CD14-positive monocyte (primary cell): Measurements from ENCODE around the gene TOM1L2. TPM values are rescaled to one million over a fixed set of nuclear protein-coding genes. Genes with fewer than 3 reads are reported as not detected.

Experiments used
- DNase-seq, 3 donors: peaks; one replicate each; pipeline ENCODE4 v3.0.0-alpha.2; 2011 to 2022
- H2AFZ ChIP-seq: 2 replicates; pipeline ENCODE4 v1.6.0; 2012; ENCODE audit warnings: mild to moderate bottlenecking, low read depth, low read length, inconsistent platforms; ENCODE audit not compliant: insufficient read depth, poor library complexity, severe bottlenecking
- H3K27ac ChIP-seq, 2 donors: 1 replicate in 1 of 2; 2 replicates in 1 of 2; pipeline ENCODE4 v1.5.1; 2012 to 2013; ENCODE audit warnings: low read length in 2 of 2, control low read depth in 1 of 2, inconsistent platforms in 1 of 2, low read depth in 1 of 2, mild to moderate bottlenecking in 1 of 2
- H3K27me3 ChIP-seq, 2 donors: one replicate each; pipeline versions ENCODE4 v1.6.0 to v1.6.1; 2011 to 2013; ENCODE audit warnings: low read length in 2 of 2; ENCODE audit not compliant: control insufficient read depth in 2 of 2, insufficient read depth in 2 of 2
- H3K36me3 ChIP-seq, 2 donors: replicated peaks in 1 of 2; 1 replicate in 1 of 2; 2 replicates in 1 of 2; pipeline versions ENCODE4 v1.5.1 to v1.6.1; 2012 to 2013; ENCODE audit warnings: low read length in 2 of 2, control low read depth in 1 of 2, inconsistent platforms in 1 of 2, mild to moderate bottlenecking in 1 of 2; ENCODE audit not compliant: insufficient read depth in 2 of 2, control insufficient read depth in 1 of 2
- H3K4me1 ChIP-seq, 2 donors: 1 replicate in 1 of 2; 2 replicates in 1 of 2; pipeline versions ENCODE4 v1.5.1 to v1.6.1; 2012 to 2013; ENCODE audit warnings: low read length in 2 of 2, control low read depth in 1 of 2, inconsistent platforms in 1 of 2, mild to moderate bottlenecking in 1 of 2, moderate library complexity in 1 of 2; ENCODE audit not compliant: insufficient read depth in 2 of 2, control insufficient read depth in 1 of 2
- H3K4me2 ChIP-seq: replicated peaks from 2 replicates; pipeline ENCODE3; 2012; ENCODE audit warnings: low read length, moderate library complexity, mild to moderate bottlenecking; ENCODE audit not compliant: poor library complexity, severe bottlenecking; ENCODE audit errors: extremely low read depth
- H3K4me3 ChIP-seq, 3 experiments: fragments of 200-600 bp in 1 of 3; sonication (generic) in 1 of 3; replicated peaks in 1 of 3; 1 replicate in 2 of 3; 2 replicates in 1 of 3; pipeline ENCODE4 v1.5.1; 2011 to 2013; ENCODE audit warnings: low read length in 3 of 3, mild to moderate bottlenecking in 3 of 3, control low read depth in 2 of 3, low read depth in 2 of 3, inconsistent platforms in 1 of 3, moderate library complexity in 1 of 3
- H3K79me2 ChIP-seq: 2 replicates; pipeline ENCODE4 v1.6.0; 2012; ENCODE audit warnings: mild to moderate bottlenecking, control low read depth, inconsistent platforms, low read length, moderate library complexity; ENCODE audit not compliant: insufficient read depth
- H3K9ac ChIP-seq: 2 replicates; pipeline ENCODE4 v1.6.0; 2017; ENCODE audit warnings: low read length, mild to moderate bottlenecking; ENCODE audit not compliant: insufficient read depth, poor library complexity, severe bottlenecking
- H3K9me3 ChIP-seq, 2 donors: replicated peaks in 1 of 2; 1 replicate in 1 of 2; 2 replicates in 1 of 2; pipeline versions ENCODE4 v1.5.1 to v1.6.1; 2012 to 2013; ENCODE audit warnings: low read length in 2 of 2, control low read depth in 1 of 2; ENCODE audit not compliant: control insufficient read depth in 1 of 2, insufficient read depth in 1 of 2
- H4K20me1 ChIP-seq: 2 replicates; pipeline ENCODE4 v1.6.0; 2012; ENCODE audit warnings: mild to moderate bottlenecking, low read length, control low read depth, moderate library complexity; ENCODE audit not compliant: insufficient read depth
- H3K27ac Mint-ChIP-seq, 7 donors: one replicate each; pipeline ENCODE4 v1.8.0; 2020; ENCODE audit warnings: mild to moderate bottlenecking in 7 of 7, mixed read lengths in 7 of 7, moderate library complexity in 6 of 7, inconsistent platforms in 2 of 7
- H3K27me3 Mint-ChIP-seq, 3 donors: one replicate each; pipeline ENCODE4 v1.8.0; 2021 to 2022; ENCODE audit warnings: low read depth in 3 of 3, mild to moderate bottlenecking in 3 of 3, mixed read lengths in 3 of 3, moderate library complexity in 3 of 3, inconsistent platforms in 1 of 3
- H3K36me3 Mint-ChIP-seq, 2 donors: one replicate each; pipeline ENCODE4 v1.8.0; 2020; ENCODE audit warnings: mixed read lengths in 2 of 2, inconsistent platforms in 1 of 2, mild to moderate bottlenecking in 1 of 2
- H3K4me1 Mint-ChIP-seq: one replicate; pipeline ENCODE4 v1.8.0; 2020; ENCODE audit warnings: mild to moderate bottlenecking, mixed read lengths
- H3K4me3 Mint-ChIP-seq, 2 donors: one replicate each; pipeline ENCODE4 v1.8.0; 2020; ENCODE audit warnings: mild to moderate bottlenecking in 2 of 2, mixed read lengths in 2 of 2, moderate library complexity in 1 of 2
- H3K9me3 Mint-ChIP-seq, 7 donors: one replicate each; pipeline ENCODE4 v1.8.0; 2020 to 2022; ENCODE audit warnings: mixed read lengths in 7 of 7, mild to moderate bottlenecking in 6 of 7, moderate library complexity in 6 of 7, inconsistent platforms in 2 of 7
- CTCF ChIP-seq: fragments of 200-600 bp; IDR thresholded peaks from one replicate; pipeline ENCODE4 v1.8.0; 2022; ENCODE audit warnings: antibody characterized with exemption, mild to moderate bottlenecking
- WGBS: methylation state at CpG from one replicate; pipeline ENCODE4 v1.1.5; 2013; ENCODE audit warnings: missing lambda C conversion rate; ENCODE audit not compliant: insufficient coverage; 5-methylcytosine and 5-hydroxymethylcytosine counted together
- intact Hi-C, 2 donors: fragments of 100-400 bp; cut with micrococcal nuclease; formaldehyde crosslinking; loops; one replicate each; pipeline versions ENCODE4 v1.15.0 to v1.15.1; 2023
- polyA plus RNA-seq, 3 donors: library from polyadenylated mRNA; depleted of rRNA in 1 of 3; unstranded in 2 of 3; stranded (reverse) in 1 of 3; fragments of 300-500 nt in 2 of 3; fragments of >200 nt in 1 of 3; fragmentation: Illumina TruSeq in 2 of 3; gene quantifications; 1 replicate in 2 of 3; 2 replicates in 1 of 3; pipeline ENCODE4 v1.2.3, GENCODE V29; 2012 to 2021

Gene TOM1L2
- polyA plus RNA-seq, 3 donors = 1.7 to 28.2 (median 2.8) TPM

- no peaks in the 10 kb centered on the region for H4K20me1 ChIP-seq
- no peaks in the 10 kb centered on the region for H3K27me3 ChIP-seq
- Mint-ChIP-seq H3K27ac (no peak overlapping the region), H3K27me3 (peaks cover 0 to 2% (median 0%) of the 10 kb centered on the region in 3 donors), H3K36me3 (peaks cover 58 to 71% of the 10 kb centered on the region in 2 donors), H3K9me3 (no peaks in the 10 kb centered on the region), H3K4me1 (peaks cover 23% of the 10 kb centered on the region), H3K4me3 (no peak overlapping the region)
- H3K9ac ChIP-seq = no peak overlapping the region
- H3K79me2 ChIP-seq = no peaks in the 10 kb centered on the region
- no peak overlapping the region for H3K4me2 ChIP-seq
- no peak overlapping the region for H3K4me3 ChIP-seq
- peaks cover 44 to 73% of the 10 kb centered on the region in 2 donors for H3K36me3 ChIP-seq
- H3K9me3 ChIP-seq = no peaks in the 10 kb centered on the region
- intact Hi-C loops = no loop called here
- WGBS = 94% methylated on average over 1 of the region's 2 CpGs
- TF ChIP-seq CTCF = no peak
- no peak overlapping the region for H3K27ac ChIP-seq
- H2AFZ ChIP-seq = no peak overlapping the region
- peaks cover 11 to 17% of the 10 kb centered on the region in 2 donors for H3K4me1 ChIP-seq
- no peak for DNase-seq
These were observed 74.8 kb downstream of the TOM1L2 start for GRCh38 chr17:17897442-17897841.

GRCh38 chr17:17896746-17897145 is 75.5 kb downstream of the TOM1L2 start:
- H3K9ac ChIP-seq = no peak overlapping the region
- peaks cover 0 to 2% (median 0%) of the 10 kb centered on the region in 3 donors for H3K27me3 Mint-ChIP-seq
- no peak overlapping the region for H3K27ac Mint-ChIP-seq
- WGBS = 100% methylated on average over 7 of the region's 8 CpGs
- no peak overlapping the region for H3K4me3 ChIP-seq
- H3K27me3 ChIP-seq = no peaks in the 10 kb centered on the region
- no peak for DNase-seq
- H2AFZ ChIP-seq = no peak overlapping the region
- H3K27ac ChIP-seq = no peak overlapping the region
- H3K36me3 Mint-ChIP-seq = peaks cover 64 to 74% of the 10 kb centered on the region in 2 donors
- H3K79me2 ChIP-seq = no peaks in the 10 kb centered on the region
- no peaks in the 10 kb centered on the region for H4K20me1 ChIP-seq
- intact Hi-C loops = no loop called here
- no peaks in the 10 kb centered on the region for H3K9me3 Mint-ChIP-seq
- H3K36me3 ChIP-seq = peaks cover 47 to 80% of the 10 kb centered on the region in 2 donors
- no peak for TF ChIP-seq CTCF
- H3K9me3 ChIP-seq = no peaks in the 10 kb centered on the region
- H3K4me2 ChIP-seq = no peak overlapping the region
- no peak overlapping the region for H3K4me3 Mint-ChIP-seq
- H3K4me1 ChIP-seq = peaks cover 11 to 17% of the 10 kb centered on the region in 2 donors
- H3K4me1 Mint-ChIP-seq = peaks cover 22% of the 10 kb centered on the region
